Hypothalamus (tissue), 51 donors: ENCODE measurements around the gene FAM114A1.
"Not testable (repeated sequence)": the region's sequence is repeated elsewhere in the genome, so short reads cannot be mapped to it uniquely, and the experiment has no call there.

Experiments
- DNase-seq, 51 donors: peaks; one replicate each; lab custom pipeline; 2025; lab: John Stamatoyannopoulos, UW

The FAM114A1 gene

GRCh38 chr4:38896940-38897339 is 29.3 kb downstream of the FAM114A1 start:
- no peak for DNase-seq

GRCh38 chr4:38898245-38898644 is 30.6 kb downstream of the FAM114A1 start:
- DNase-seq = no peak

- no peak for DNase-seq
Measured at GRCh38 chr4:38902221-38902620, 34.6 kb downstream of the FAM114A1 start.

- peak in 1 of 51 donors; percentile 9 for DNase-seq
Measured at GRCh38 chr4:38902695-38903094, 35.1 kb downstream of the FAM114A1 start.

- DNase-seq = no peak
Measured at GRCh38 chr4:38904090-38904666, 36.6 kb downstream of the FAM114A1 start.

GRCh38 chr4:38904682-38905081 is 37.1 kb downstream of the FAM114A1 start:
- no peak for DNase-seq

- no peak for DNase-seq
Measured at GRCh38 chr4:38905652-38906385, 38.2 kb downstream of the FAM114A1 start.

- DNase-seq = no peak
Measured at GRCh38 chr4:38907696-38908270, 40.2 kb downstream of the FAM114A1 start.

- DNase-seq = no peak
Measured at GRCh38 chr4:38909015-38909414, 41.4 kb downstream of the FAM114A1 start.

- DNase-seq = no peak
Measured at GRCh38 chr4:38911257-38911656, 43.7 kb downstream of the FAM114A1 start.

GRCh38 chr4:38914854-38915253 is 47.2 kb downstream of the FAM114A1 start:
- DNase-seq = no peak

- not testable (repeated sequence) for DNase-seq
Measured at GRCh38 chr4:38916267-38916666, 48.7 kb downstream of the FAM114A1 start.

- DNase-seq = no peak
Measured at GRCh38 chr4:38917481-38918025, 49.9 kb downstream of the FAM114A1 start.

- no peak for DNase-seq
Measured at GRCh38 chr4:38919494-38919893, 51.9 kb downstream of the FAM114A1 start.

- DNase-seq = no peak
Measured at GRCh38 chr4:38920186-38920585, 52.6 kb downstream of the FAM114A1 start.

- no peak for DNase-seq
Measured at GRCh38 chr4:38920677-38921076, 53.1 kb downstream of the FAM114A1 start.

- no peak for DNase-seq
Measured at GRCh38 chr4:38921151-38921550, 53.5 kb downstream of the FAM114A1 start.

GRCh38 chr4:38923746-38924145 is 56.1 kb downstream of the FAM114A1 start:
- peak in 1 of 51 donors; percentile 12 for DNase-seq

- DNase-seq = no peak
Measured at GRCh38 chr4:38924353-38924752, 56.7 kb downstream of the FAM114A1 start.

GRCh38 chr4:38925492-38926413 is 58.1 kb downstream of the FAM114A1 start:
- DNase-seq = peak in 30 of 51 donors; percentile 6 to 73 (median 29)

- DNase-seq = no peak
Measured at GRCh38 chr4:38926896-38927295, 59.3 kb downstream of the FAM114A1 start.
